Tongue (tissue), 2 donors: ENCODE data around the gene EP400. TPM values are rescaled to one million over a fixed set of nuclear protein-coding genes. Genes with fewer than 3 reads are reported as not detected.
"Not testable (repeated sequence)": the region's sequence is repeated elsewhere in the genome, so short reads cannot be mapped to it uniquely, and the experiment has no call there.

Experiments
- DNase-seq: peaks from one replicate; pipeline ENCODE4 v3.0.0-alpha.2; 2015
- total RNA-seq: library from RNA; depleted of rRNA; stranded (reverse); fragments of >200 nt; gene quantifications from one replicate; pipeline ENCODE4 v1.2.3, GENCODE V29; 2014

EP400 gene
- total RNA-seq, 1 donor from 2014 or later, result 20.3 TPM

- DNase-seq, result not testable (repeated sequence)
Measured at GRCh38 chr12:132047630-132048029, 97.9 kb downstream of the EP400 start.

- DNase-seq, result no peak
Measured at GRCh38 chr12:132049442-132049841, 99.7 kb downstream of the EP400 start.

DNA sequence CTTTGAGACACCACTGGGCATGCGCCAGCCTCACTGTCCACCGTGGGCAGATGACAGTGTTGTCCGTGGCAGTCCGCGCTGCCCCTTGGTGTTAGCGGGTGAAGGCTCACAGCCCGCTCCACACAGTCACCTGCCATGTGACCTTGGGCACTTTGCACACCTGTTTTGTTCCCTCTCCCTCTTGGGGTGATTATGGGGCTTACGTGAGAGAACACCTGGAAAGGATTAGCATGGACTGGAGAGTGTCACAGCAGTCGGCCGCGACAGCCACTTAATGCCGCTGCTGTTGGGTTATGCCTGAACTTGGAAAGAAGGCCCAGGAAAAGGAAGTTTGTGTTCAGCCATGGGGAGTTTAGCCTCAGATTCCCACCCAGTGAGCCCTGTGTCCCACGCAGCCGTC lies 100.1 kb downstream of the EP400 start:
- no peak for DNase-seq

GRCh38 chr12:132051718-132052117 lies 102.0 kb downstream of the EP400 start:
- DNase-seq, result not testable (repeated sequence)

GRCh38 chr12:132052196-132052932 lies 102.6 kb downstream of the EP400 start:
- no peak for DNase-seq

- DNase-seq, result no peak
Measured at GRCh38 chr12:132053338-132054330, 103.9 kb downstream of the EP400 start.

GRCh38 chr12:132054983-132055382 lies 105.2 kb downstream of the EP400 start:
- DNase-seq, result no peak

GRCh38 chr12:132055535-132056096 lies 105.9 kb downstream of the EP400 start:
- DNase-seq, result no peak

- no peak for DNase-seq
Measured at GRCh38 chr12:132056320-132056719, 106.6 kb downstream of the EP400 start.

DNA sequence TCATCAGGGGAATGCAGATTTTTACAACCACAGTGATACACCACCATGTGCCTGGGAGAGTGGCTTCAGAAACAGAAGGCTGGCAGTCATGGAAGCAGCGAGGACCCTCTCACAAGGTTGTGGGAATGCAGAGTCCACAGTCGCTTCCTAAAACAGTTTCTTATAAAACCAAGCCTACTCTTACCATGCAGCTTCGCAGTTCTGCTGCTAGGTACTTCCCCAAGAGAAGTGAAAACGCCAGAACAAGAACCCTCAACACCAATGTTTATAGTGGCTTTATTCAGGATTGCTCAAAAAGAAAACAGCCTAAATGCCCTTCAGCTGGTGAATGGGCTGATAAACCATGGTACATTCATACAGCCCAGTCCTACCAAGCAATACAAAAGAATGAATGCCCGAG lies 107.2 kb downstream of the EP400 start:
- no peak for DNase-seq

- DNase-seq, result no peak
Measured at GRCh38 chr12:132057691-132058090, 107.9 kb downstream of the EP400 start.

- DNase-seq, result peak; percentile 21
Measured at GRCh38 chr12:132061197-132061596, 111.5 kb downstream of the EP400 start.

DNA sequence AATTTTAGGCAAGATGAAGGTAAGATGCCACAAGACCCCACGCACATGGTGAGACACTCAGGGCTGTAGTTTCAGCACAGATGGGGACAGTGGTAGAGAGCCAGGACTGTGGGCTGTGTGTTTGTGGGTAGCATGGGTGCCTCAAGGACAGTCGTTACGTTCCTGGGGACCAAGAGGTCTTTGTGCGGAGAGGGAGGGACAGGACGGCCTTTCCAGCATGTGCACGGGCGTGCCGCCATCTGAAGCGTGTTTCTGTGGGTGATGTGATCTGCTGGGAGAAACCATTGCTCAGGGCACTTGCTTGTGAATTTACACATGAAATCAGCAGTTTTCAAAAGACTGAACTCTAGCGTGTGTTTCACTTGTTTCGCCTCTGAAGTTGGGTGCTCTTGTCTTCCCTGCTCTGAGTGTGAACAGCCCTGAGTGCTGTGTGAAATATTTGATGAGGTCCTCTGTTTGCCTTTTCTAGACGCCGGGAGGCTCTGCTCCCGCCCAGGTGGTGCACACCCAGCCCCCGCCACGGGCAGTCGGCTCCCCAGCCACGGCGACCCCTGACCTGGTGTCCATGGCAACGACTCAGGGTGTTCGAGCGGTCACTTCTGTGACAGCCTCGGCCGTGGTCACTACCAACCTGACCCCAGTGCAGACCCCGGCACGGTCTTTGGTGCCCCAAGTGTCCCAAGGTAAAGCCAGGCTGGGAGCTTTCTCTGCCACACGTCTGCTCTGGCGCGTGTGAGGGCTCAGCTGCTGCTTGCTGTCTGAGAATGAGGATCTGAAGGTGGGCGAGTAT lies 112.1 kb downstream of the EP400 start:
- no peak for DNase-seq

- no peak for DNase-seq
Measured at GRCh38 chr12:132062481-132062880, 112.7 kb downstream of the EP400 start.

DNA sequence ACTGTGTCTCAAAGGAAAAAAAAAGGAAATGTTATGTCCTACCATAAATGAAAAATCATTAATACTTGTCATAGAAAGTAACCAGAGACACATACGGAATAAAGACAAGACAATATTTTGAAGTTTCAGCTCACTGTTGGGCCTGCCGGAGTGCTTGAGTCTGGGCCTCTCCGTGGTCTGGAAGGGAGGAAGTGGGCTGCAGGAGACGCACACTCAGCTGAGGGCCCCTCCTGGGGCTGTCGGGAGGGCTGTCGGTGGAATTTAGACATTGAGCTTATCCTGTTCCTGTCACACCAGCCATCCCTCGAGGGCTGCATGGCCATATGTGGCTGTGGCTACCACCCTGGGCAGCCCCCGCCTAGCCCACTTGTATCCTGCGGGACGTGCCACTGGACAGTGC lies 113.7 kb downstream of the EP400 start:
- no peak for DNase-seq

- DNase-seq, result no peak
Measured at GRCh38 chr12:132064631-132065030, 114.9 kb downstream of the EP400 start.

DNA sequence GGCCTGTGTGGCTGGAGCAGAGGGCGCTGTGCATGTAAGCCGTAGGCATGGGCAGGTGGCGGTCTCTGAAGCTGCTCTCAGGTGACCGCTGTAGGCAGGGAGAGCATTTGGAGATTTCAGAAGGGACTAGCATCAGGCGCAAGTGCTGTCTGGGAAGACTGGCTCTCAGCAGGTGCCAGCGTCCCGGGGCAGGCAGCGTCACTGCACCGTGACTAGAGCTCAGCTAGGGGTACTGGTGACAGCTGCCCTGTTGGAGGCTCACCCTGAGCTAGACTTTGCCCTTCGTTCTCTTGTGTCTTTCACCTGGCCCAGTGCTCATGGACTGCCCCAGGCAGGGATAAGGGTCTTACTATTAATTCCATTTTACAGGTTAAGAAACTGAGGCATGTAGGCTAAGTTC lies 115.5 kb downstream of the EP400 start:
- DNase-seq, result no peak

DNA sequence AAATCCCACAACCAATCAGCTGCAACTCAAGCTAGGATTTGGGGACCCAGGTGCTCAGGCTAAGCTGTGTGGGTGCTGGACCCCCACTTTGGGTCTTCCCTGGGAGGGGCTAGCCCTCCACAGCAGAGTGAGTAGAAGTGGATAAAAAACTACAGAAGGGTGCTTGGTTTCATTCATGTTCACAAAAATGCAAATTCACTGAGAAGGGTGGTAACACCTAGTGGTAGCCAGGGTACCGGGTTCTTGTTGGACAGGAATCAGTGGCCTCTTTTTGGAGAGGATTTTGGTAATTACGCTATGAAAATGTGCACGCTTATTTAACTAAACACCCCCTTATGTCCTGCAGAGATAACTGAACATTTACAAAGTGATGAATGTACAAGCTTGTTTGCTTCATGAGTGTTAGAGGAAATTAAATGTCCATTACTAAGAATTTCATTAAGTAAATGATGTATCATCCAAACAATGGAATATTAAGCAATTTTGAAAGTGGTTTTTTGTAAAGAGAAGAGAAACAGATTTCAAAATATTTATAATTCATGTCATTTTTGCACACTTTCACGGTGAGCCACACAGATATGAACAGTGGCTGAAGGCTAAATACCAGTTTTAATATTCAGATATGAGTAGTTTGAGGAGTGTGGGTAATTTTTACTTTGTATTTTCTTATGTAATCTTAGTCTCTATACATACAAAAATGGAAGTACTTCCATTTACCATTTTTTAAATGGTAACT lies 116.0 kb downstream of the EP400 start:
- no peak for DNase-seq

DNA sequence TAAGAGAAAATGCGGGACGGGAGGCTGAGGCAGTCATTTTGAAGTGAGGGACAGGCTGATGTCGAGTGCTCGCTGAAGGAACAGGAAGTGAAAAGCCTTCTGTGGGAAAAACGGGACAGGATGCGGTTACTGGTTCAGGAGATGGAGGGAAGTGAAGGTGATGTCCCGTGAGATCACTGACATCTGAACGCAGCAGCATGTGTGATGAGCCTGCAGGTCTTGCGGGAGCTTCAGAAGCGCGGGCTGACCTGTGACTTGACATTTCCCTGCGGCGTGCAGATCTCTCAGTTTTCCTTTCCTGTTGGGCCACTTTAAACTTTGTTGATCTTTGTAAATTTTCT lies 116.6 kb downstream of the EP400 start:
- DNase-seq, result no peak

- DNase-seq, result no peak
Measured at GRCh38 chr12:132066749-132067148, 117.0 kb downstream of the EP400 start.

GRCh38 chr12:132067182-132067581 lies 117.4 kb downstream of the EP400 start:
- DNase-seq, result no peak

- no peak for DNase-seq
Measured at GRCh38 chr12:132068250-132068649, 118.5 kb downstream of the EP400 start.
